Ishikawa (cell line): ENCODE results near the gene THSD7A.

ENCODE experiments used
- CEBPB ChIP-seq: IDR thresholded peaks from 2 replicates; pipeline ENCODE4 v1.6.1; 2012
- CREB1 ChIP-seq: IDR thresholded peaks from 2 replicates; pipeline ENCODE4 v1.6.1; 2012; ENCODE audit warnings: low read depth
- MAX ChIP-seq: IDR thresholded peaks from 2 replicates; pipeline ENCODE4 v1.6.1; 2012
- RAD21 ChIP-seq: IDR thresholded peaks from 2 replicates; pipeline ENCODE4 v1.6.1; 2012; ENCODE audit warnings: low read depth
- TAF1 ChIP-seq: IDR thresholded peaks from 2 replicates; pipeline ENCODE4 v1.6.1; 2012; ENCODE audit warnings: low read depth, mild to moderate bottlenecking
- TCF12 ChIP-seq: IDR thresholded peaks from 2 replicates; pipeline ENCODE4 v1.6.1; 2012; ENCODE audit warnings: low read depth
- YY1 ChIP-seq: IDR thresholded peaks from 2 replicates; pipeline ENCODE4 v1.6.1; 2012; ENCODE audit warnings: low read depth
- TF ChIP-seq, protein P1 (sequence below): IDR thresholded peaks from 2 replicates; pipeline ENCODE4 v1.6.1; 2012
- TF ChIP-seq, protein P2 (sequence below): IDR thresholded peaks from 2 replicates; pipeline ENCODE4 v1.6.1; 2012; ENCODE audit warnings: low read depth, mild to moderate bottlenecking

DNA sequence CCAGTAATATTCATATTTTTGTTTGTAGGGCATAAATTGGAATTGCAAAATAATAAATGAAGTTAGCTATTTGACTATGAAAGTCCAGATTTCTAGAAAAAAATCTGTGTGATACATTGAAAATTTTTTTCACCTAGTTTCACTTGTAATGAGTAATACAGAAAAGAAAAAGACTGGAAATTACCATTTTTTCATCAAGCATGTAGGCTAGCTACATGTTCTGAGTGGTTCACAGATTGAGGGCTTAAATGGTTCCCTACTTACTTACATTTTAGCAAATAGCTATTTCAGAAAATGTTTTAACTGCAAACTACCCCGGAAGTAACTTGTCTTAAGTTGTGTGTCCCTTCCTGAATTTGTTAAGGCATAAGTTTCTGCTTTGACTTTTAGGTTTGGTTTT lies 462.3 kb downstream of the THSD7A start:
- TF ChIP-seq, protein P1, sequence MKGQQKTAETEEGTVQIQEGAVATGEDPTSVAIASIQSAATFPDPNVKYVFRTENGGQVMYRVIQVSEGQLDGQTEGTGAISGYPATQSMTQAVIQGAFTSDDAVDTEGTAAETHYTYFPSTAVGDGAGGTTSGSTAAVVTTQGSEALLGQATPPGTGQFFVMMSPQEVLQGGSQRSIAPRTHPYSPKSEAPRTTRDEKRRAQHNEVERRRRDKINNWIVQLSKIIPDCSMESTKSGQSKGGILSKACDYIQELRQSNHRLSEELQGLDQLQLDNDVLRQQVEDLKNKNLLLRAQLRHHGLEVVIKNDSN = no peak
- no peak for TF ChIP-seq MAX
- no peak for TF ChIP-seq TAF1
- no peak for TF ChIP-seq CREB1
- no peak for TF ChIP-seq TCF12
- TF ChIP-seq CEBPB = no peak
- TF ChIP-seq RAD21 = no peak
- TF ChIP-seq, protein P2, sequence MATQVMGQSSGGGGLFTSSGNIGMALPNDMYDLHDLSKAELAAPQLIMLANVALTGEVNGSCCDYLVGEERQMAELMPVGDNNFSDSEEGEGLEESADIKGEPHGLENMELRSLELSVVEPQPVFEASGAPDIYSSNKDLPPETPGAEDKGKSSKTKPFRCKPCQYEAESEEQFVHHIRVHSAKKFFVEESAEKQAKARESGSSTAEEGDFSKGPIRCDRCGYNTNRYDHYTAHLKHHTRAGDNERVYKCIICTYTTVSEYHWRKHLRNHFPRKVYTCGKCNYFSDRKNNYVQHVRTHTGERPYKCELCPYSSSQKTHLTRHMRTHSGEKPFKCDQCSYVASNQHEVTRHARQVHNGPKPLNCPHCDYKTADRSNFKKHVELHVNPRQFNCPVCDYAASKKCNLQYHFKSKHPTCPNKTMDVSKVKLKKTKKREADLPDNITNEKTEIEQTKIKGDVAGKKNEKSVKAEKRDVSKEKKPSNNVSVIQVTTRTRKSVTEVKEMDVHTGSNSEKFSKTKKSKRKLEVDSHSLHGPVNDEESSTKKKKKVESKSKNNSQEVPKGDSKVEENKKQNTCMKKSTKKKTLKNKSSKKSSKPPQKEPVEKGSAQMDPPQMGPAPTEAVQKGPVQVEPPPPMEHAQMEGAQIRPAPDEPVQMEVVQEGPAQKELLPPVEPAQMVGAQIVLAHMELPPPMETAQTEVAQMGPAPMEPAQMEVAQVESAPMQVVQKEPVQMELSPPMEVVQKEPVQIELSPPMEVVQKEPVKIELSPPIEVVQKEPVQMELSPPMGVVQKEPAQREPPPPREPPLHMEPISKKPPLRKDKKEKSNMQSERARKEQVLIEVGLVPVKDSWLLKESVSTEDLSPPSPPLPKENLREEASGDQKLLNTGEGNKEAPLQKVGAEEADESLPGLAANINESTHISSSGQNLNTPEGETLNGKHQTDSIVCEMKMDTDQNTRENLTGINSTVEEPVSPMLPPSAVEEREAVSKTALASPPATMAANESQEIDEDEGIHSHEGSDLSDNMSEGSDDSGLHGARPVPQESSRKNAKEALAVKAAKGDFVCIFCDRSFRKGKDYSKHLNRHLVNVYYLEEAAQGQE = no peak
- TF ChIP-seq YY1 = no peak
